Prostate gland (tissue), 2 donors: ENCODE measurements around the gene ARHGAP6. TPM values are rescaled to one million over a fixed set of nuclear protein-coding genes. Genes with fewer than 3 reads are reported as not detected.

Source experiments
- DNase-seq: peaks from one replicate; pipeline ENCODE4 v3.0.0-alpha.2; 2019; ENCODE audit warnings: low spot score
- H3K27ac ChIP-seq, 2 donors: fragments of 200-600 bp; sonication (generic); 2 replicates each; pipeline ENCODE4 v1.5.1; 2017 to 2019
- H3K27me3 ChIP-seq: fragments of 200-600 bp; sonication (generic); replicated peaks from 2 replicates; pipeline ENCODE4 v1.5.1; 2019; ENCODE audit not compliant: insufficient read depth
- H3K36me3 ChIP-seq, 2 donors: fragments of 200-600 bp; sonication (generic); 1 replicate in 1 of 2; 2 replicates in 1 of 2; pipeline versions ENCODE4 v1.5.1 to v1.8.1; 2017 to 2019
- H3K4me1 ChIP-seq: fragments of 200-600 bp; sonication (generic); replicated peaks from 2 replicates; pipeline ENCODE4 v1.5.1; 2019
- H3K4me3 ChIP-seq, 2 donors: fragments of 200-600 bp; sonication (generic); 2 replicates each; pipeline ENCODE4 v1.5.1; 2017 to 2019
- H3K9me3 ChIP-seq: fragments of 200-600 bp; sonication (generic); 2 replicates; pipeline ENCODE4 v1.5.1; 2017
- CTCF ChIP-seq, 4 experiments: fragments of 200-600 bp in 2 of 4; fragments of 450-650 bp in 2 of 4; sonication (generic) in 2 of 4; IDR thresholded peaks; 1 replicate in 3 of 4; 2 replicates in 1 of 4; pipeline ENCODE4 v1.5.1; 2016 to 2019; ENCODE audit warnings: antibody characterized with exemption in 4 of 4, mild to moderate bottlenecking in 2 of 4, moderate library complexity in 2 of 4
- POLR2A ChIP-seq: fragments of 450-650 bp; IDR thresholded peaks from one replicate; pipeline ENCODE4 v1.6.1; 2016; ENCODE audit warnings: antibody characterized with exemption, mild to moderate bottlenecking
- POLR2AphosphoS5 ChIP-seq: sonication (generic); formaldehyde crosslinking; IDR thresholded peaks from one replicate; pipeline ENCODE4 v1.6.1; 2017; ENCODE audit warnings: antibody characterized with exemption
- WGBS: methylation state at CpG from one replicate; pipeline ENCODE4 v1.1.5; 2018; 5-methylcytosine and 5-hydroxymethylcytosine counted together
- intact Hi-C: fragments of 100-400 bp; cut with DNase I; formaldehyde crosslinking; loops from one replicate; pipeline ENCODE4 v1.14.2; 2022
- total RNA-seq, 2 donors: library from RNA; depleted of rRNA; stranded (reverse); fragments of >200 nt; gene quantifications; one replicate each; pipeline ENCODE4 v1.1.0, GENCODE V29; 2016

Gene ARHGAP6
- total RNA-seq, 2 donors from 2014 or later = 72.6 to 73.7 TPM

DNA sequence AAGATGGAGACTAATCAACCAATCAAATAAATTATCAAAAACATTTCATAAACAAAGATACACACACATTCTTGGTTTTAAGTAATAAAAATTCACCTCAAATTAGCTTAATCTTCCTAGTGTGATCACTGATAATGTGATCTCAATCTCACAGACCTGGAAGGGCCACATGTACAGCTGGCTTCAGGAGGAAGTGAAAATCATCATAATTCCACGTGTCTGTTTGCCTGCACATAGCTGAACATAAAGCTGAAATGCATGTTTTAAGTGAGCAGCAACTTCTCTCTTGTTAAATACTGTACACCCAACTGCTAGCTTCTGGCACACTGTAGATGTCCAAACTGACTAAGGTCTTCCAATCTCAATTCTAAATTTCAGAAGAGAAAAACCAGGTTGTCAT lies 53.8 kb downstream of the ARHGAP6 start:
- no peaks in the 10 kb centered on the region for H3K27me3 ChIP-seq
- no peak for DNase-seq
- no peak for TF ChIP-seq CTCF (IDR thresholded peaks at IDR 0.05)
- TF ChIP-seq POLR2A = no peak
- no peak for TF ChIP-seq POLR2AphosphoS5
- no peaks in the 10 kb centered on the region for H3K9me3 ChIP-seq
- 44% methylated on average over 1 of the region's 1 CpG for WGBS
- intact Hi-C loops = no loop called here
- no peaks in the 10 kb centered on the region for H3K36me3 ChIP-seq
- H3K27ac ChIP-seq = no peak overlapping the region
- H3K4me3 ChIP-seq = no peak overlapping the region
- H3K4me1 ChIP-seq = no peaks in the 10 kb centered on the region

DNA sequence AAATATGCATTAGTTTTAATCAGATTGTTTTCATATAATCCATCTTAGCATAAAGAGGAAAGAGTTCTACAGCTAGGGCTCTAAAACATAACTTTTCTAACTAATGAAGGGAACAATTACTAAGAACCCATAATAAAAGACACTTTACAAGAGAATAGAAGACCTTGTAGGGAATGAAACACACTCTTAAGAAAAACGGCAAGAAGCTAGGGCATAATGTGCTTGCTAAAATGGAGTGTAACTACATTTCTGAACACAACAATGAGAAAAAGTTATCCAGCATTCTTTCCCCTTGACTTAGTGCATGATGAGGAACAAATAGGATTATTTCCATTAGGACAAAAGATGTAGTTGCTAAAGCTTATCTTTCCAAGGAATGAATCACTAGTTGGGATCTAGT lies 54.6 kb downstream of the ARHGAP6 start:
- DNase-seq = no peak
- Histone ChIP-seq H3K9me3 (no peaks in the 10 kb centered on the region), H3K4me1 (no peaks in the 10 kb centered on the region), H3K36me3 (no peaks in the 10 kb centered on the region), H3K4me3 (no peak overlapping the region), H3K27me3 (no peaks in the 10 kb centered on the region), H3K27ac (no peak overlapping the region)
- intact Hi-C loops = no loop called here
- WGBS = 67% methylated on average over 1 of the region's 1 CpG
- TF ChIP-seq CTCF (IDR thresholded peaks at IDR 0.05) = no peak
- no peak for TF ChIP-seq POLR2A
- TF ChIP-seq POLR2AphosphoS5 = no peak

- intact Hi-C loops = no loop called here
- Histone ChIP-seq H3K4me3 (no peak overlapping the region), H3K27ac (no peak overlapping the region), H3K9me3 (no peaks in the 10 kb centered on the region), H3K27me3 (no peaks in the 10 kb centered on the region), H3K36me3 (no peaks in the 10 kb centered on the region), H3K4me1 (no peaks in the 10 kb centered on the region)
- no peak for DNase-seq
- WGBS = 52% methylated on average over 2 of the region's 2 CpGs
- TF ChIP-seq CTCF (IDR thresholded peaks at IDR 0.05) = no peak
- TF ChIP-seq POLR2AphosphoS5 = no peak
- no peak for TF ChIP-seq POLR2A
Observed at GRCh38 chrX:11609109-11609508, 56.6 kb downstream of the ARHGAP6 start.

- intact Hi-C loops = no loop called here
- H3K36me3 ChIP-seq = no peaks in the 10 kb centered on the region
- TF ChIP-seq CTCF (IDR thresholded peaks at IDR 0.05) = no peak
- no peak for TF ChIP-seq POLR2A
- no peak for TF ChIP-seq POLR2AphosphoS5
Observed at GRCh38 chrX:11606408-11606807, 59.3 kb downstream of the ARHGAP6 start.

DNA sequence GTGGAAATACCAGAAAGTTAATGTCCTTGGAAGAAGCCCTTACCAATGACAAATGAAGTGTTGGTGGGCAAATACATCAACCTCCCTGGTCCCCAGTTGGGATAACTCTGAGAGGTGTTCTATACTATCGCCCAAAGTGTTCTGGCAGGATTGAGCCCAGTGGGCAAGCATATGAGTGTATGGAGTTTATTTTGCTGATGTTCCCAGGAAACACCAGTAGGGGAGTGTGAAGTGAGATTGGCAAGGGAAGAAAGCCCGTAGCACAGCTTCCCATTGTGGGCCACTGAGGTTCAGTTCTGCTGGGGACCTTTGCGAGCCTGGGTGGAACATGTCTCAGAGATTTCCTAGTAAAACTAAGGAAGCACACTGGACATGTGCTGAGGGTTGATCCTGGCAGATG lies 65.1 kb downstream of the ARHGAP6 start:
- Histone ChIP-seq H3K4me3 (no peak overlapping the region), H3K27me3 (no peaks in the 10 kb centered on the region), H3K4me1 (no peaks in the 10 kb centered on the region), H3K9me3 (no peaks in the 10 kb centered on the region), H3K27ac (no peak overlapping the region), H3K36me3 (no peaks in the 10 kb centered on the region)
- DNase-seq = no peak
- 88% methylated on average over 3 of the region's 3 CpGs for WGBS
- TF ChIP-seq POLR2AphosphoS5 (no peak), POLR2A (no peak), CTCF (IDR thresholded peaks at IDR 0.05) (no peak)
- intact Hi-C loops = no loop called here

More at GRCh38 chrX:11606408-11606807, 59.3 kb downstream of the ARHGAP6 start:
- no peak for DNase-seq
- Histone ChIP-seq H3K4me3 (no peak overlapping the region), H3K27ac (no peak overlapping the region), H3K9me3 (no peaks in the 10 kb centered on the region), H3K4me1 (no peaks in the 10 kb centered on the region), H3K27me3 (no peaks in the 10 kb centered on the region)
